Ishikawa (cell line): ENCODE results near the gene ISM2.

Experiments
- CEBPB ChIP-seq: IDR thresholded peaks from 2 replicates; pipeline ENCODE4 v1.6.1; 2012
- CREB1 ChIP-seq: IDR thresholded peaks from 2 replicates; pipeline ENCODE4 v1.6.1; 2012; ENCODE audit warnings: low read depth
- EGR1 ChIP-seq: IDR thresholded peaks from 2 replicates; pipeline ENCODE4 v1.6.1; 2012
- EP300 ChIP-seq: IDR thresholded peaks from 2 replicates; pipeline ENCODE4 v1.6.1; 2012; ENCODE audit warnings: borderline replicate concordance
- FOXM1 ChIP-seq: IDR thresholded peaks from 2 replicates; pipeline ENCODE4 v1.6.1; 2012; ENCODE audit warnings: low read depth, borderline replicate concordance
- NFIC ChIP-seq: IDR thresholded peaks from 2 replicates; pipeline ENCODE4 v1.6.1; 2012
- RAD21 ChIP-seq: IDR thresholded peaks from 2 replicates; pipeline ENCODE4 v1.6.1; 2012; ENCODE audit warnings: low read depth
- TAF1 ChIP-seq: IDR thresholded peaks from 2 replicates; pipeline ENCODE4 v1.6.1; 2012; ENCODE audit warnings: low read depth, mild to moderate bottlenecking
- TCF12 ChIP-seq: IDR thresholded peaks from 2 replicates; pipeline ENCODE4 v1.6.1; 2012; ENCODE audit warnings: low read depth
- TEAD4 ChIP-seq: IDR thresholded peaks from 2 replicates; pipeline ENCODE4 v1.6.1; 2012
- TF ChIP-seq, protein P1 (sequence below): IDR thresholded peaks from 2 replicates; pipeline ENCODE4 v1.6.1; 2012
- TF ChIP-seq, protein P2 (sequence below): IDR thresholded peaks from 2 replicates; pipeline ENCODE4 v1.6.1; 2012; ENCODE audit warnings: low read depth, mild to moderate bottlenecking
- TF ChIP-seq, protein P3 (sequence below): IDR thresholded peaks from 2 replicates; pipeline ENCODE4 v1.6.1; 2012

DNA sequence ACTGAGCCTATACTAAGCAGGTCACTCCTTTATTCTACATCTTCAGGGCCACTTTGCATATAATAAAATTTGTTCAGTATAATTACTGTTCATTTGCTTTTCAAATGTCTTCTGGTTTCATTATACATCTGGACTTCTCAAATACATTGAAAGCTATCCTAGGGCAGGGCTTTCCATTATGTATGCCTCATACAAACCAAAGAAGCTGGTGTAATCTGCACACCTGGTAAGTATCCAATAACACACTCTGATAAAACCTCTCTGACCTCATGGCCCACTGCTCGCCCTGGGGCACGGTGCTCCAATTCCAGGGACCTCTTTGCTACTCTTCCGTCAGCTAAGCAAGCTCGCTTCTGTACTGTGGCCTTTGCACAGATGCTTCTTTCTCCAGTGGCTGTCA is 21.9 kb upstream of the ISM2 start:
- TF ChIP-seq NFIC (no peak), TCF12 (no peak), EP300 (no peak), CEBPB (no peak), TAF1 (no peak), TEAD4 (no peak), EGR1 (no peak), RAD21 (no peak), FOXM1 (no peak), CREB1 (no peak)
- TF ChIP-seq, protein P1, sequence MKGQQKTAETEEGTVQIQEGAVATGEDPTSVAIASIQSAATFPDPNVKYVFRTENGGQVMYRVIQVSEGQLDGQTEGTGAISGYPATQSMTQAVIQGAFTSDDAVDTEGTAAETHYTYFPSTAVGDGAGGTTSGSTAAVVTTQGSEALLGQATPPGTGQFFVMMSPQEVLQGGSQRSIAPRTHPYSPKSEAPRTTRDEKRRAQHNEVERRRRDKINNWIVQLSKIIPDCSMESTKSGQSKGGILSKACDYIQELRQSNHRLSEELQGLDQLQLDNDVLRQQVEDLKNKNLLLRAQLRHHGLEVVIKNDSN: no peak
- TF ChIP-seq, protein P2, sequence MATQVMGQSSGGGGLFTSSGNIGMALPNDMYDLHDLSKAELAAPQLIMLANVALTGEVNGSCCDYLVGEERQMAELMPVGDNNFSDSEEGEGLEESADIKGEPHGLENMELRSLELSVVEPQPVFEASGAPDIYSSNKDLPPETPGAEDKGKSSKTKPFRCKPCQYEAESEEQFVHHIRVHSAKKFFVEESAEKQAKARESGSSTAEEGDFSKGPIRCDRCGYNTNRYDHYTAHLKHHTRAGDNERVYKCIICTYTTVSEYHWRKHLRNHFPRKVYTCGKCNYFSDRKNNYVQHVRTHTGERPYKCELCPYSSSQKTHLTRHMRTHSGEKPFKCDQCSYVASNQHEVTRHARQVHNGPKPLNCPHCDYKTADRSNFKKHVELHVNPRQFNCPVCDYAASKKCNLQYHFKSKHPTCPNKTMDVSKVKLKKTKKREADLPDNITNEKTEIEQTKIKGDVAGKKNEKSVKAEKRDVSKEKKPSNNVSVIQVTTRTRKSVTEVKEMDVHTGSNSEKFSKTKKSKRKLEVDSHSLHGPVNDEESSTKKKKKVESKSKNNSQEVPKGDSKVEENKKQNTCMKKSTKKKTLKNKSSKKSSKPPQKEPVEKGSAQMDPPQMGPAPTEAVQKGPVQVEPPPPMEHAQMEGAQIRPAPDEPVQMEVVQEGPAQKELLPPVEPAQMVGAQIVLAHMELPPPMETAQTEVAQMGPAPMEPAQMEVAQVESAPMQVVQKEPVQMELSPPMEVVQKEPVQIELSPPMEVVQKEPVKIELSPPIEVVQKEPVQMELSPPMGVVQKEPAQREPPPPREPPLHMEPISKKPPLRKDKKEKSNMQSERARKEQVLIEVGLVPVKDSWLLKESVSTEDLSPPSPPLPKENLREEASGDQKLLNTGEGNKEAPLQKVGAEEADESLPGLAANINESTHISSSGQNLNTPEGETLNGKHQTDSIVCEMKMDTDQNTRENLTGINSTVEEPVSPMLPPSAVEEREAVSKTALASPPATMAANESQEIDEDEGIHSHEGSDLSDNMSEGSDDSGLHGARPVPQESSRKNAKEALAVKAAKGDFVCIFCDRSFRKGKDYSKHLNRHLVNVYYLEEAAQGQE: no peak
- TF ChIP-seq, protein P3, sequence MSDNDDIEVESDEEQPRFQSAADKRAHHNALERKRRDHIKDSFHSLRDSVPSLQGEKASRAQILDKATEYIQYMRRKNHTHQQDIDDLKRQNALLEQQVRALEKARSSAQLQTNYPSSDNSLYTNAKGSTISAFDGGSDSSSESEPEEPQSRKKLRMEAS: no peak
